Uterus (tissue), 2 donors: ENCODE data around the gene IQSEC2.

Experiments used
- POLR2A ChIP-seq, 2 donors: fragments of 450-650 bp; IDR thresholded peaks; one replicate each; pipeline ENCODE4 v1.6.1; 2016; ENCODE audit warnings: antibody characterized with exemption in 2 of 2, mild to moderate bottlenecking in 1 of 2, moderate library complexity in 1 of 2
- TF ChIP-seq, protein P1 (sequence below), 4 experiments: fragments of 200-600 bp in 2 of 4; fragments of 450-650 bp in 2 of 4; sonication (generic) in 2 of 4; IDR thresholded peaks; one replicate each; pipeline ENCODE4 v1.5.1; 2016 to 2019; ENCODE audit warnings: antibody characterized with exemption in 4 of 4, mild to moderate bottlenecking in 2 of 4, moderate library complexity in 1 of 4

DNA sequence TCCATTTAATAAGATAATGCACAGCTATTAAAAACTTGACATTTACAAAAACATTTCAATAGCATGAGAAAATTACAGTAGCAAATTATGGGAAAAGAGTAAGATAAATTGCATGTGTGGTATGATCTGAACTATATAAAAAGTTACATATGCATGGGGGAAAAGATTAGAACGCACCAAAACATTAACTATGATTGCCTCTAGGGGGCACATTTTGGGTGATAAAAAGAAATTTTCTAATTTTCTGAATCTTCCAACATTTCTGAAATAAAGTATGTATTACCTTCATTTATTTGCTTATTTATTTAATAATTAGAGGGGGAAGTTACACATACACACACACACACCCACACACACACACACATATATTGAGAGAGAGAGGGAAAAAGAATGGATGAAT lies 36.8 kb downstream of the IQSEC2 start:
- TF ChIP-seq POLR2A (IDR thresholded peaks at IDR 0.05): no peak
- TF ChIP-seq, protein P1, sequence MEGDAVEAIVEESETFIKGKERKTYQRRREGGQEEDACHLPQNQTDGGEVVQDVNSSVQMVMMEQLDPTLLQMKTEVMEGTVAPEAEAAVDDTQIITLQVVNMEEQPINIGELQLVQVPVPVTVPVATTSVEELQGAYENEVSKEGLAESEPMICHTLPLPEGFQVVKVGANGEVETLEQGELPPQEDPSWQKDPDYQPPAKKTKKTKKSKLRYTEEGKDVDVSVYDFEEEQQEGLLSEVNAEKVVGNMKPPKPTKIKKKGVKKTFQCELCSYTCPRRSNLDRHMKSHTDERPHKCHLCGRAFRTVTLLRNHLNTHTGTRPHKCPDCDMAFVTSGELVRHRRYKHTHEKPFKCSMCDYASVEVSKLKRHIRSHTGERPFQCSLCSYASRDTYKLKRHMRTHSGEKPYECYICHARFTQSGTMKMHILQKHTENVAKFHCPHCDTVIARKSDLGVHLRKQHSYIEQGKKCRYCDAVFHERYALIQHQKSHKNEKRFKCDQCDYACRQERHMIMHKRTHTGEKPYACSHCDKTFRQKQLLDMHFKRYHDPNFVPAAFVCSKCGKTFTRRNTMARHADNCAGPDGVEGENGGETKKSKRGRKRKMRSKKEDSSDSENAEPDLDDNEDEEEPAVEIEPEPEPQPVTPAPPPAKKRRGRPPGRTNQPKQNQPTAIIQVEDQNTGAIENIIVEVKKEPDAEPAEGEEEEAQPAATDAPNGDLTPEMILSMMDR (IDR thresholded peaks at IDR 0.05): peak in 1 of 4 experiments; percentile 9
